GM12801 (cell line): Measurements from ENCODE around the gene SF1.

Source experiments
- CTCF ChIP-seq: IDR thresholded peaks from one replicate; pipeline ENCODE4 v1.5.1; 2011; ENCODE audit warnings: control low read depth; ENCODE audit not compliant: insufficient read length; ENCODE audit errors: extremely low read depth

The SF1 gene

GRCh38 chr11:64803158-64803845 lies 25.0 kb upstream of the SF1 start, which contains the start of gene MAP4K2:
MAP4K2 (minus strand) TSS chr11:64803214; CDS start chr11:64803149, 65 bp downstream.
- TF ChIP-seq CTCF = no peak

GRCh38 chr11:64802370-64803157 lies 24.2 kb upstream of the SF1 start:
- TF ChIP-seq CTCF = no peak

GRCh38 chr11:64801561-64802369 lies 23.4 kb upstream of the SF1 start:
- no peak for TF ChIP-seq CTCF

GRCh38 chr11:64801158-64801464 lies 22.8 kb upstream of the SF1 start:
- TF ChIP-seq CTCF = no peak

- TF ChIP-seq CTCF = no peak
Measured at GRCh38 chr11:64800303-64801157, 22.2 kb upstream of the SF1 start.

GRCh38 chr11:64799623-64800302 lies 21.4 kb upstream of the SF1 start:
- TF ChIP-seq CTCF = no peak
